AG20443 (cell line): ENCODE measurements around the gene ZNHIT3.
"Not testable (repeated sequence)": the region's sequence is repeated elsewhere in the genome, so short reads cannot be mapped to it uniquely, and the experiment has no call there.

ENCODE experiments used
- DNase-seq: peaks from one replicate; pipeline ENCODE4 v3.0.0; 2012; ENCODE audit warnings: low spot score, mixed read lengths

Gene ZNHIT3

DNA sequence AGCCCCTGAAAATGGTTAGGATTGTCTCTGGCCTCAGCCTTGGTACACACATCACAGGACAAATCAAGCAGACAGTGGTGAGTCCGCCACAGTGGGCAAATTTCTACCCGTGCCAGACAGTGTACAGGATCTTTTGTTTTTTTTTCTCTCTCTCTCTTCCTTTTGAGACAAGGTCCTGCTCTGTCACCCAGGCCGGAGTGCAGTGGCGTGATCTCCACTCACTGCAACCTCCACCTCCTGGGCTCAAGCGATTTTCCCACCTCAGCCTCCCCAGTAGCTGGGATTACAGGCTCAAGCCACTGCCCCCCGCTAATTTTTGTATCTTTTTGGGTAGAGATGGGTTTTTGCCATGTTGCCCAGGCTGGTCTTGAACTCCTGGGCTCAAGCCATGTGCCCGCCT, 2.5 kb upstream of the ZNHIT3 start:
- not testable (repeated sequence) for DNase-seq

DNA sequence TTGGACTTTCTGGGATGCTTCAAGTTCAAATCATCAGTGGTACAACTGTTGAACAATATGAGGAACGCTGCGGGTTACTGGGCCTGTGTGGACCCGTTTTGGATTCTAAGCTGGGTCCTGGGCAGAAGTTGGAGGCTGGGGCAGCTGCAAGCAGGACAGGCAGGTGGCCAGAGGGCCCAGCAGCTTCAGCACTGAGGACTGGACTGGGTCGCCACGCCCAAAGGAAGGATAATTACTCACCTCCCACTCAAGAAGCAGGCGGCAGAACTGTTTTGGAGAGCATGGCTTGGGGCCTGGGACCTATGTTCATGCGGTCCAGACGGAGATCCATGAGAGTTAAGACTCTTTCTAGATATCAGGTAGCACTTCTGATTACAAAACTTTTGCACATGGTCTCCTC, 1.5 kb upstream of the ZNHIT3 start:
- DNase-seq, result no peak

DNA sequence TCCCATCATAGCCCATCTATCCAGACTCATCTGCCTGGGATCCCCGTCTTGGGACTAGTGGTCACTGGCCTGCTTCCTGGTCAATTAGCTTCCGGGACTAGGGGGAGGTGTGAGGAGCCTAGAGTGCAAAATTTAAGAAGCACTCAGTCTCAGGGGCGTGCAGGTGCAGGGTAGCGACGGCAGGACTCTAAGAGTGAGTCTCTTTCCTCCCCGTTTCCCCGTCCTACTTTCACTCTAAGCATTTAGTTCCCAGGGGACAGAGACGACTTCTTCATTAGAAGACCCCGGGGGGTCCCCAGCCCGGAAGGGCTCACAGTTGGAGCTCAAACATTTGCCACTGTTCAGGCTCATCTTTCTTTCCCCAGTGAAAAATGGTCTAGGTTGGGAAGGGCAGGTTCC, 677 bp upstream of the ZNHIT3 start:
- no peak for DNase-seq

DNA sequence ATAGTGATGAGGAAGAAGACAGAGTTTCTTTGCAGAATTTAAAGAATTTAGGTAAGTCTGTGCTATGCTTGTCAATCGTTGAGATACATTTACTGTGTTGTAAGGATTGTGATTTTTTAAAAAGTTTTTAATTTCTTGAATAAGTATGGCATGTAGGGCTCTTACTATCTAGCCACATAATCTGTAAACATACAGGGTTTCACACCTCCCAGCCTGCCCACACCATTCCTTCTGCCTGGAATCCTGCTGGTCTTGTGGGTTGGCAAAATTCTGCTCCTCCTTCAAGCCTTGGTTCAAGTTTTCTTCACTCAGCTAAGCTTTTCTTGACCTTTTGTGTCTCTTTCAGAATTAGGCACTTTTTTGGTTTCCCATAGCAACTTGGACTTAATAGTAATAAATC, 7.5 kb downstream of the ZNHIT3 start:
- no peak for DNase-seq

DNA sequence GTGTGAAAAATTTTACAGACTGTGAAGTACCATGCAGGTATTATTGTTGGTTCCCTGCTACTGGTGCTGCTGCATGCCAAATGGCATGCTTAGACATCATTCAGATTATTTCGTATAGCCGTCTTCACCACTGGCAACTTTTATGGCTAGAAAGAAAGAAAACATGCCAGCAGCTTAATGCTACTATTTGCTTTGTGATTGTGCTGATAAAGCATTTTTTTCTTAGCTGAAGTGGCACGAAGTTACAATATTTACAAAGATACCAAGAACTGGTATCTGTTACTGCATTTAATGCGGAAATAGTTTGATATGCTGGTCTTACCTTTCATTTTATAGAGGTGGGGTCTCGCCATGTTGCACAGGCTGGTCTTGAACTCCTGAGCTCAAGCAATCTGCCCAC, 8.2 kb downstream of the ZNHIT3 start:
- no peak for DNase-seq

DNA sequence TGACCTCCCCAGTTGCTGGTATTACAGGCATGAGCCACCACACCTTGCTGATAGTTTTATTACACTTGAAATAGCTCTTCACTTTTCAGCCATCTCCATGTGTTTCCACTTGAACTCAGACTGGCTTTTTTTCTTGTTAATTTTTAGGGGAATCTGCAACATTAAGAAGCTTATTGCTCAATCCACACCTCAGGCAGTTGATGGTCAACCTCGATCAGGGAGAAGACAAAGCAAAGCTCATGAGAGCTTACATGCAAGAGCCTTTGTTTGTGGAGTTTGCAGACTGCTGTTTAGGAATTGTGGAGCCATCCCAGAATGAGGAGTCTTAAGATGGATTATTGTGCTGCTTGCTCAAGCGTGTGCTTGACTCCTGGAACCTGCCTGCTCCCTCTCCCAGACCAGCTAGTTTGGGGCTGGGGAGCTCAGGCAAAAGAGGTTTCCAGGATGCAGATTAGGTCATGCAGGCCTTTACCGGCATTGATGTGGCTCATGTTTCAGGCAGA, 8.6 kb downstream of the ZNHIT3 start:
- no peak for DNase-seq

DNA sequence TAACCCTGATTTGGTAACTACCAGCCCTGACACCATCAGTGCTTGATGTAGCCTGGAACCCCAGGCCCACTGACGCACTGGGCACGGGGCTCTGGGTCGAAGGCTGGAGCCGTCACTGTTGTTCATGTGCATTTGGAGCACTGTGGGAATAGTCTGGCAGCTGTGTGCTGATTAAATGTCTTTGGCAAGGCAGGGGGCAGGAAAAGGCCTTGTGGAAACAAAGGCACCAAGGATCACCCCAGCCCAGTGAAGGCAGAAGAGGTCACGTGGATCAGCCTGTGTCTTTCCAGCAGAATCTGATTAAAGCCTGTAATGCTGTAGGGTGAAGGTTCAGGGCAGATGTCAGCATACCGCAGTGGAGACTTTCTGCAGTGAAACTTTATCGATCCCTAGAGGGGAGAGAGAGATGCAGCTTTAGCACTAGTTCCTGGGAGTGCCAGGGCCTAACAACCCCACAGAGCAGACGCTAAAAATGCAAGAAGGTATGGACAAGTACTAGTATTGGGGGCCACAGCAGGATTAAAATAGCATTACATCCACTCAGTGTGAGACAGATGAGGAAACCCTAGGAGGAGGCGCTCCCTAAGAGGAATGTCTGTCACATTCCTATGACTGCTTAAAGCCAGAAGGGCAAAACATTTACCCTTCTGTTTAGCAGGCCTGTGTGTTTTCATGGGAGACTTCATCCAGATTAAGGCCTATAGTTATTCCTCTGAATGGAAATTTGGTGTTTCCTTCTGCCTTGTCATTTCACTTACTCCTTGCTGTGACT, 9.7 kb downstream of the ZNHIT3 start:
- peak; percentile 17 for DNase-seq

DNA sequence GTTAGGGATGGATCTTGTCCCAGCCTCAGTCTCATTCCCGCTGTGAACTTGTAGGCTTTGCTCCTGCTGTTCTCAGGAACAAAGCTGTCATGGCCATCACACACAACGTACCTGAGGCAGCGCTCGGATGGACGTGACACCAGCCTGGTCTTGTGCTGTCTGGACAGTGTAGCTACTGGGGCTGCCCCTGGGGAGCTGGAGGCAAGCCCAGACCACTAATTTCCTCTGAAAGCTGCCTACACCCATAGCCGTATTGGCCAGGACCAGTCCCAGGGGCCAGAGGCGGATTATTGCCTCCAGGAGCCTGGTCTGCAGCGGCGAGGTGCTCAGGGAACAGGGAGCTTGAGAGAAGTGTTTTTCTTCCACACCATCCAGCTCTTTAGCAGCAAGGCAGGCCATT, 11.7 kb downstream of the ZNHIT3 start:
- peak; percentile 3 for DNase-seq

DNA sequence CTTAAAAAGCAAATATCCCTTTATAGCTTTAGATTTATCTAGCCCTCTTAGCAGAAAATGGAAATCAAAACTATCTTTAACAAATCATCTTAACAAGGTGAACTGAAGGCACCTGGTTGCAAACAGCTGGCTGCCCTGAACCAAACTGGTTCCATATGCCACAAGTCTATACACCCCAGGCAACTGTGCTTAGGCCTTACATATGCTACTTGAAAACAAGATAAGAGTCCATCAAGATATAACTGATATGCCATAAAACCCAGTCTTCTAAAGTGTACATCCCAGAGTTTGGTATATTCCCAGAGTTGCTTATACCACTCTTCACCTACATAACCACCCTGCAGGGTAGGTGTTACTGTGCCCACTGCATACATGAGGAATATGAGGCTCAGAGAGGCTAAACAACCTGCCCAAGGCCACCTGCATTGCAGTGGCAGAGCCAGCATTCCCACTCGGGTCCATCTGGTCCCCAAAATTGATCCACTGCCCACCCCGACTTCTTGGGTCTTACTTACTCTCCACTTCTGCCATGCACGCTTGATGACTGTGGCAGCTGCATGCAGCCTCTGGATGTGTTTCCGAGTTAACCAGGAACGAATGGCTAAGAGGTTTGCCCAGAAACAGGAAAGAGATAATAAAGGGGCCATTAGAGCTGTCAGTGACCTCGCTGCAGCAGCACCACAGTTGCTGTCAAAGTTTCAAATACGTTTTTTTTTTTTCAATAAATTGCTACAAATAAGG, 12.2 kb downstream of the ZNHIT3 start:
- DNase-seq, result peak; percentile 3

DNA sequence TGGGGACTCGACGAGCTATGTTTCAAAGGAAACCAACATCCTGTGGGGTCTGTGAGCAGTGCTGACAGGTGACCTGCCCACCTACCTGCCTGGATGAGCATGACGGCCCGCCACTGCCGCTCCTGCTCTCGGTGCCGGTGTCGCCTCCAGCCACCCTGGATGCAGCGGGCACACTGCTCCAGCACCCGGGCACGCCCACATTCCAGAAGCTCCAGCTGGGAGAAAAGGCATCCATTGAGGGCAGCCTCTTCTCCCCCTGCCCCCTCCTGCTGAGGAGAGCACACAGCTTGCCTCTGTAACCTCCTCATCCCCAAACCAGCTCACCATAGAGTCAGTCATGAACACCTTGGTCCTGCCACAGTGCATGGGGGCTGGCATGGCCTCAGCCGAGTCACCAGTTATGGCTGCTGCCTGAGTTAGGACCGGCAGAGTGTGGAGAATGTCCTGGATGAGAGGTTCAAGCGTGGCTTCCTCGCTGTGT, 14.3 kb downstream of the ZNHIT3 start:
- peak; percentile 11 for DNase-seq

DNA sequence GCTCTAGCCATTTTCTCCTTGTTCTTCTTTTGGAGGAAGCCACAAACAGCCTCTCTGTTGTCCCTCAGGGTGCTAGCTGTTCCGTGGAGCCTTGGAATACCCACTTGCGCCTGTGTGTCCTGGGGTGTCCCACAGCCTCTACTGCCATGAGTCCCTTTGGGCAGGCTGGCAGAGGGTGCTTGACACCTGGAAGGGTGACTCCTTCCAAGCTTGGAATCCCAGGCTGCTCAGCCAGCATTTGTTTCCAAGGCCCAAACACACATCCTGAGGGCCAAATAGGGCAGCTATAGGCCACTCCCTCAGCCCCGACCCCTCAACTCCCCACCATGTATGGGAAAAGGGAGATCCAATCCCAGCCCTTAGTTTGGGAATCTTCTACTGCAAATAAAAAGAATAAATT, 14.9 kb downstream of the ZNHIT3 start:
- DNase-seq, result peak; percentile 9

DNA sequence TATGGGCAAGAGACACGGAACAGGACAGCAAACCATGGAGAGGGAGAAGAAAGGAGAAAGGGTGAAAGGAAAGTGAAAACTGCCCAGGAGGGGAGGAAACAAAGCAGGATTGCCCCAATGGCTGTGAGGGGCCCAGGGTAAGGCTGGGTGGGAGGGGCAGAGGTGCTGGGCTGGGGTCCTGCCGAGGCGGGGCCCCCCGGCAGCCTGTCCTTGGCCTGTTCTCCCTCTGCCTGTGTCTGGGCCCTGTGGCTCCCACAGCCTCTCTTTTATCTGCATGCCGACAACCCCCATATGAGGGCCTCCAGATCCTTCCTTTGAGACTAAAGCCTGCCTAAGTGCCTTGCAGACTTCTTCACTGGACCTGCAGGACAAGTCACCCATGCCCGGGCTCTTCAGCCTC, 15.5 kb downstream of the ZNHIT3 start:
- DNase-seq, result peak; percentile 1

DNA sequence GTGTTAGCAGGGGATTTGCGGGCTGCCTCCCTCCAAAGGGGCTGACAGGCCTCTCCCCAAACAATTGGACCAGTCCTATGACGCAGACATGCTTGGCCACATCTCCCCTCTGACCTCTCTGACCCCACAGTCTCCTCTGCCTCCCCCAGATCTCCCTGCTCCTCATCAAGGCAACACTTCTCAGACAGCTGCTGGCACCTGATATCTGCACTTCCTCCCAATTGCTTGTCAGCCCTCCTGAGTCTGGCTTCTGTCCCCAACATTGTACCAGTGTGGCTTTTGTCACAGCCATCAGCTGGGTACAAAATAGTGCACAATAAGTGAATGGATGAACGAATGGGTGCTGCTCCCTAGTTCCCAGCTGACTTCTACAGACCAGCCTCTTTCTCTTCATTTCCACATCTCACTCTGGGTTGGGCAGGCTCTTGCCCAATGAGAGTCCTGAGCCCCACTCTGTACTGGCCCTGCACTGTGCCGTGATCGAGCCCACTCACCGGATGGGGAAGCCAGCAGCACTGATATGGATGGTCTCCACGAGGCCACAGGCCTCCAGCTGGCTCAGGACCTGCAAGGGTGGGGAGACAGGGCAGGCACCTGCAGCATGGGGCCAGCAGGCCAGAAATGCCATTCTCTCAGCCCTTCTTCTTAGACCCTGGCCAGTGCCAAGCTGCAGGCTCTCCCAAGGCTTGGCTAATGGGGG, 17.1 kb downstream of the ZNHIT3 start:
- no peak for DNase-seq

DNA sequence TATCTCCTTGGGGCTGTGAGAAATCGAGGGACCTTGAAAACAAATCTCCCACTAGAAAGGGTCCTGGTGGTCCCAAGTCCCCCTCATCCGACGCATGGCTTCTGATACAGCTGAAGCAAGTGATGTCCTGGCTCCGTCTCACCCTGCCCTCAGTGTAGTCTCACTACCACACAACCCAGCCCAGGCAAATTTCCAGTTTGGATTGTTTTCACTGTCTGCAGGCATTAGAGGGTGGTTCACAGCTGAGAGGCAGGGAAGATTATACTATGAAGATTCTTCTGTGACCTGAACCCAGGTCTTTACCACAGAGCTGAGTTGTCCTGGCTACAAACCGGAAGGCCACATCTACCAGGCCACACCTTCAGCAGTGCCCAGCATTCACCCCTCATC, 17.7 kb downstream of the ZNHIT3 start:
- DNase-seq, result no peak

DNA sequence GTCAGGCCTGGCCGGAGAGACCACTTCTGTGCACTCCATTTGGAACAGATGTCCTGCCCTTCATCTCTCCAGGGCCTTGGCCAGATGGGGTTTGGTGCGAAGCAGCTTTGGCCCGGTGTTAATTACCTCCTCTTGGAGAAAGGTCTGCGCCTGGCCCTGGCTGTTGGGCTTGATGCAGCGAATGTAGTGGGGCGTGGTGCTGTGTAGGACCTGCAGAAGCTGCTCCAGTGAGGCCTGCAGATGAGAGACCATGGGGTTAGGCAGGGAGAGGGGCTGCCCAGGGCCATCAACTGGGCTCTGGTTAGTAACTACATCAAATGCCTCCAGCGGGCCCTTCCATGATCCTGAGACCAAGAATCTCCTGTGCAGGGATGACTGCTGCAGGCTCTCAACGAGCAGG, 18.7 kb downstream of the ZNHIT3 start:
- no peak for DNase-seq

DNA sequence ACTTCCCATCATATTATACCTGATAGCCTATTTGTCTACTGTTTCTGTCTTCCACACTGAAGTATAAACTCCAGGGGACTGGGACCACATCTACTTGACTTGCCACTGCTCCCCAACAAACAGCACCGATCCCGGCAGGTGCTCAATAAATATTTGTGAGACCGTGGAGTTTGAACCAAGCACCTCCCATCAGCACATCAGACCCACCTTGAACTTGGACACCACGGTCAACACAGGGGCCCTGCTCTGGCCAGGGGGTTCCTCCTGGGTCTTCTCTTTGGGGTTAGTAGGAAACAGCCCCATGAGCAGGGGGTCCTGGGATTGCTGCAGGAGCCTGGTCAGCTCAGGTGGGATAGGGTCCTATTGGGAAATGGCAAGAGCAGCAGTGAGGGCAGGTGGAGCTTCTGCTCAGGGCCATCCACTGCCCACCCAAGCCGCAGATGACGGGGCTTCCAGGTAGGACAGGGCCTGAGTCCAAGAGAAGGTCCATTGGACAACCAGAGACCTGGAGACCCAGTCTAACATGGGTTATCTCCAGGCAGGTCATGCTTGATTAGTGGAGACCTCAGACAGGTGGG, 19.9 kb downstream of the ZNHIT3 start:
- DNase-seq, result no peak

DNA sequence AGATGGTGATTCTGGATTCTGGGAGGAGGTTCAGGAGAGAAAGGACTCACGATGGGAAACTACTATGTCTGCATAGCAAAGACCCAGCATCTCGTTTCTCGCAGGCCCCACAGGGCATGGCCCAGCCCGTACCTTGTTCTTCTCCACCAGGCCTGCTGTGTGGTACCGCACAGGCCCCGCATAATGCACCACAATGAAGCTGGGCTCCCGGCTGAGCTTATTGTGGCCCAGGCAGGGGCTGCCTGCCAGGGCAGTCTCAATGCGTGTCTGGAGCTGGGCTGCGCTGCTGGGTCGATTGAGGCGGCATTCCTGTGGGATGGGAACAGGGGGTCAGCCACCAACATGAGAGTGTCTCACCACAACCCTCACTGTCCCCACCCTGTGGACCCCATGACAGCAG, 20.4 kb downstream of the ZNHIT3 start:
- DNase-seq, result no peak

DNA sequence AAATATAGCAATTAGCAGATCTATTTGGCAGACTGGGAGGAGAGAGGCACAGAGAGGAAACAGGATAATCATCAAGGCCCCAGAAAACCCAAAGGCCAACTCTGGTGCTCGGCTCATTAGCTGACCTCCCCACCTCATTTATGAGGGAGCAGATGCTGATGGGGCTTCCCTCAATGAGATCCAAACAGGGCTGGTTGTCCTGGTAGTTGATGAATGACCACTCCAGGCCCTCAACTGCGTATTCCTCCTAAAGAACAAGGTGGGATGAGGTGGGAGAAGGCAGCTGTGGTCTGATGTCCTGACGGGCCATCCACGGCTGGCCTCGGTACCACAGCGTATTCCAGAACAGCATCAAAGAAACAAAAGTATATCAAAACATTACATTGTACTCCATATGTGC, 20.8 kb downstream of the ZNHIT3 start:
- no peak for DNase-seq

DNA sequence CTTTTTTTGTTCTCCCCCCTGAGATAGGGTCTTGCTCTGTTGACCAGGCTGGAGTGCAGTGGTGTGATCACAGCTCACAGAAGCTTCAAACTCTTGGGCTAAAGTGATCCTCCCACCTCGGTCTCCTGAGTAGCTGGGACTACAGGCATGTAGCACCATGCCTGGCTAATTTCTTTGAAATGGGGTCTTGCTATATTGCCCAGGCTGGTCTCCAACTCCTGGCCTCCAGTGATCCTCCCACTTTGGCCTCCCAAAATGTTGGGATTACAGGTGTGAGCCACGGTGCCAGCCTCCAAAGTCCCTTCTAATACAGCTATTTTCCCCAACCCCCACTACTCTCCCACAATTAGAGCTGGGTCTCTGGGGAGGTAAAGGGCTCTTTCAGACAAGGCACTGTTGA, 22.0 kb downstream of the ZNHIT3 start:
- not testable (repeated sequence) for DNase-seq

DNA sequence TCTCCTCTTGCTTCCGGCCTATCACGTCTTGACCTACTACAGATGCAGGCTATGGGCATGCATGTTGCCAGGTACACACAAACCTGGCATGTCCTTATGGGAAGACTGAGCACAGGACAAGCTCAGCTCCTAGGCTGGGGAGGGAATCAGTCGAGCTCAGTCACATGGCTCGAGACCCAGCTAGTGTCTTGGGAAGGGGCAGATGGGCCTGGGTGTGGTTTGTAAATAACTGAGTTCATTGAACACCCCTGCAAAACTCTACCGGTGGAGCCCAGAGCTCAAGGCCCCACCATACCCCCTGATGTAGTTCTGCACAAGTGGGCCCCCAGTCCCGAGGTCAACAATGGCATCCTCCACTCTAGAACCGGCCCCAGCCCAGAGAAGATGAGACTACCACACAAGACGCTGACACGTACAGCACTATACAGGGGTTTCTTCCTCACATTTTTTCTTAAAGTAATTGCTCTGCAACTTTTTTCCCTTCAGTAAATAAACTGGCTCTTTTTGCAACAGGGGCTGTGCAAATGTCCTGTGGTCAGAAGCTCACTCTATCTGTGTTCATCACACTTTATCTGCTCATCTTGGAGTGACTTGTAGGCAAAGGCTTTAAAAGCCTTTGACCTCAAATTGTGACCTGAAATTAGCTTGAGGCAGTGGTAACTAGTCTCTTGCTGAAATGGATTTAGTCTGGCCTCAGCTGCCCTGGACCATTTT, 22.9 kb downstream of the ZNHIT3 start:
- DNase-seq, result peak; percentile 5

DNA sequence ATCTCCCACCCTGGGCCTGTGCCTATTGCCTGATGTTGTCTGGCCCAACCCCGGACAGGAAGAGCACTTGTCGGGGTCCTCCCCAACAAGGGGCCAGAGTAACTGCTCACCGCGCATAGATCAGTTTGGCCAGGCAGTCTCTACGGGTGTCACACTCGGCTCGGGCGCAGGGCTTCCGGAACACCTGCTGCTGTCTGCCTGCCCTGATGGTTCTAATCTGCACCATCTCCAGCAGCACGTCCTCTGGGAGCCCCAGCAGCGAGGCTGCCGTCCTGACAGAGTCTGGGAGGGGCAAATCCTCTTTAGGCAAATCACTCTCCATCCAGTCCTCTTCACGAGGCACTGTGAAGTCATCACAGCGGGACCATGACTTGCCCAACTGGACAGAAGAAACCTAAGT, 24.2 kb downstream of the ZNHIT3 start:
- DNase-seq, result peak; percentile 4

DNA sequence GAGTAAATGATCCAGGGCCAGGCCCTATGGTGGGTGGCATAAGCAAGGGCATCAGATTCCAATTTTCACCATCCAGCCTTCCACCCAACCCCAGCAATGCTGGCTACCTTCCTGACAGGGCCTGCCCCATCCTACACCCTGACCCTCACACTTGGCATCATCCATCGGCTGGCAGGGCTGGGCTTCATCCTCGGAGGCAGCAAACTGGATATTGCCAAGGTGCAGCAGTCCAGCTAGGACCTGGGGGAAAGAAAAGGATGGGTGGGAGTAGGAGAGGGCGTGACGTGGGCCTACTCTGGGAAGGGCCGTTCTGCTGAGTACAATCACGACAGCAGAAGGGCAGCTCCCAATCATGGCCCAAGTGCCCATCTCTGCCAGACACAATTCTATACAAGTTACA, 24.7 kb downstream of the ZNHIT3 start:
- DNase-seq, result no peak
